Activated naive CD4-positive, alpha-beta T cell treated with anti-CD3 and anti-CD28 coated beads, Interleukin-2, amount 10 ng/mL, durations not matched to agents 7 days and 5 days (primary cell): ENCODE measurements around the gene PPP1R9A.
A peak's percentile ranks its signal among the peaks of the same experiment; 100 is the strongest.

ENCODE experiments used
- CTCF ChIA-PET: fragments of 350-600 bp; sonication (Branson Sonifier 250); formaldehyde crosslinking; loops from one replicate; lab custom pipeline; 2021; ENCODE audit warnings: antibody characterized with exemption; lab: Charles Lee
- DNase-seq: peaks from one replicate; pipeline ENCODE4 v3.0.0-alpha.2; 2020
- H3K27ac Mint-ChIP-seq: one replicate; pipeline ENCODE4 v1.8.0; 2021; ENCODE audit warnings: mild to moderate bottlenecking, moderate library complexity, mixed read lengths
- H3K27me3 Mint-ChIP-seq: one replicate; pipeline ENCODE4 v1.8.0; 2021; ENCODE audit warnings: mild to moderate bottlenecking, mixed read lengths
- H3K36me3 Mint-ChIP-seq: one replicate; pipeline ENCODE4 v1.8.0; 2021; ENCODE audit warnings: mixed read lengths
- H3K4me1 Mint-ChIP-seq: one replicate; pipeline ENCODE4 v1.8.0; 2021; ENCODE audit warnings: mixed read lengths
- H3K4me3 Mint-ChIP-seq: one replicate; pipeline ENCODE4 v1.8.0; 2021; ENCODE audit warnings: mild to moderate bottlenecking, moderate library complexity, mixed read lengths
- H3K9me3 Mint-ChIP-seq: one replicate; pipeline ENCODE4 v1.8.0; 2021; ENCODE audit warnings: mixed read lengths

The PPP1R9A gene

GRCh38 chr7:95327356-95327755 lies 420.0 kb downstream of the PPP1R9A start:
- CTCF ChIA-PET, result no interaction called here
- Mint-ChIP-seq H3K4me3 (no peak overlapping the region), H3K27ac (no peak overlapping the region), H3K36me3 (no peaks in the 10 kb centered on the region), H3K27me3 (peaks cover 6% of the 10 kb centered on the region), H3K4me1 (peaks cover 15% of the 10 kb centered on the region), H3K9me3 (no peaks in the 10 kb centered on the region)
- no peak for DNase-seq

GRCh38 chr7:95330204-95330960 lies 423.0 kb downstream of the PPP1R9A start:
- CTCF ChIA-PET, result interaction anchor here (1.0 kb wide), 1 partner anchor 21 kb away, joined by 3 read pairs; no protein-coding TSS in a partner anchor
- Mint-ChIP-seq H3K36me3 (no peaks in the 10 kb centered on the region), H3K4me1 (peaks cover 13% of the 10 kb centered on the region), H3K27me3 (no peaks in the 10 kb centered on the region), H3K9me3 (no peaks in the 10 kb centered on the region), H3K27ac (peak overlapping the region; percentile 75), H3K4me3 (peak overlapping the region; percentile 42)
- no peak for DNase-seq

GRCh38 chr7:95330961-95331337 lies 423.6 kb downstream of the PPP1R9A start:
- Mint-ChIP-seq H3K9me3 (no peaks in the 10 kb centered on the region), H3K4me1 (peaks cover 13% of the 10 kb centered on the region), H3K27ac (peak overlapping the region; percentile 75), H3K27me3 (no peaks in the 10 kb centered on the region), H3K4me3 (peak overlapping the region; percentile 42), H3K36me3 (no peaks in the 10 kb centered on the region)
- CTCF ChIA-PET, result interaction anchor here (1.0 kb wide), 1 partner anchor 21 kb away, joined by 3 read pairs; no protein-coding TSS in a partner anchor
- no peak for DNase-seq

GRCh38 chr7:95334447-95334846 lies 427.1 kb downstream of the PPP1R9A start:
- Mint-ChIP-seq H3K4me3 (no peak overlapping the region), H3K27me3 (peaks cover 8% of the 10 kb centered on the region), H3K27ac (no peak overlapping the region), H3K36me3 (no peaks in the 10 kb centered on the region), H3K4me1 (peaks cover 13% of the 10 kb centered on the region), H3K9me3 (no peaks in the 10 kb centered on the region)
- no peak for DNase-seq
- CTCF ChIA-PET, result no interaction called here

GRCh38 chr7:95335093-95335492 lies 427.7 kb downstream of the PPP1R9A start:
- H3K4me1 Mint-ChIP-seq, result peaks cover 11% of the 10 kb centered on the region
- no peaks in the 10 kb centered on the region for H3K36me3 Mint-ChIP-seq
- H3K27ac Mint-ChIP-seq, result no peak overlapping the region
- CTCF ChIA-PET, result no interaction called here
- H3K27me3 Mint-ChIP-seq, result peaks cover 8% of the 10 kb centered on the region
- no peak for DNase-seq
- no peaks in the 10 kb centered on the region for H3K9me3 Mint-ChIP-seq
- no peak overlapping the region for H3K4me3 Mint-ChIP-seq

GRCh38 chr7:95338832-95339231 lies 431.4 kb downstream of the PPP1R9A start:
- Mint-ChIP-seq H3K4me3 (no peak overlapping the region), H3K27ac (no peak overlapping the region), H3K36me3 (no peaks in the 10 kb centered on the region), H3K27me3 (peaks cover 8% of the 10 kb centered on the region), H3K9me3 (no peaks in the 10 kb centered on the region), H3K4me1 (no peaks in the 10 kb centered on the region)
- CTCF ChIA-PET, result no interaction called here
- DNase-seq, result no peak

GRCh38 chr7:95340491-95340890 lies 433.1 kb downstream of the PPP1R9A start:
- Mint-ChIP-seq H3K36me3 (no peaks in the 10 kb centered on the region), H3K27me3 (peaks cover 8% of the 10 kb centered on the region), H3K27ac (no peak overlapping the region), H3K4me1 (no peaks in the 10 kb centered on the region), H3K9me3 (no peaks in the 10 kb centered on the region), H3K4me3 (no peak overlapping the region)
- no peak for DNase-seq
- CTCF ChIA-PET, result no interaction called here

GRCh38 chr7:95342029-95342428 lies 434.6 kb downstream of the PPP1R9A start:
- no peak overlapping the region for H3K4me3 Mint-ChIP-seq
- no peaks in the 10 kb centered on the region for H3K36me3 Mint-ChIP-seq
- no peaks in the 10 kb centered on the region for H3K9me3 Mint-ChIP-seq
- CTCF ChIA-PET, result no interaction called here
- DNase-seq, result no peak
- no peak overlapping the region for H3K27ac Mint-ChIP-seq
- peaks cover 8% of the 10 kb centered on the region for H3K27me3 Mint-ChIP-seq
- no peaks in the 10 kb centered on the region for H3K4me1 Mint-ChIP-seq

- Mint-ChIP-seq H3K4me3 (no peak overlapping the region), H3K36me3 (no peaks in the 10 kb centered on the region), H3K4me1 (no peaks in the 10 kb centered on the region), H3K27me3 (peaks cover 4% of the 10 kb centered on the region), H3K27ac (no peak overlapping the region), H3K9me3 (no peaks in the 10 kb centered on the region)
- CTCF ChIA-PET, result no interaction called here
- no peak for DNase-seq
Measured at GRCh38 chr7:95342642-95343307, 435.4 kb downstream of the PPP1R9A start.
